SH-SY5Y (cell line): ENCODE measurements around the gene SLC34A3.

ENCODE experiments used
- GATA2 ChIP-seq: IDR thresholded peaks from 2 replicates; pipeline ENCODE4 v1.6.1; 2011; ENCODE audit warnings: mild to moderate bottlenecking, low read depth, low read length
- GATA3 ChIP-seq: IDR thresholded peaks from 2 replicates; pipeline ENCODE4 v1.6.1; 2011; ENCODE audit warnings: low read depth, mild to moderate bottlenecking, low read length, moderate library complexity

DNA sequence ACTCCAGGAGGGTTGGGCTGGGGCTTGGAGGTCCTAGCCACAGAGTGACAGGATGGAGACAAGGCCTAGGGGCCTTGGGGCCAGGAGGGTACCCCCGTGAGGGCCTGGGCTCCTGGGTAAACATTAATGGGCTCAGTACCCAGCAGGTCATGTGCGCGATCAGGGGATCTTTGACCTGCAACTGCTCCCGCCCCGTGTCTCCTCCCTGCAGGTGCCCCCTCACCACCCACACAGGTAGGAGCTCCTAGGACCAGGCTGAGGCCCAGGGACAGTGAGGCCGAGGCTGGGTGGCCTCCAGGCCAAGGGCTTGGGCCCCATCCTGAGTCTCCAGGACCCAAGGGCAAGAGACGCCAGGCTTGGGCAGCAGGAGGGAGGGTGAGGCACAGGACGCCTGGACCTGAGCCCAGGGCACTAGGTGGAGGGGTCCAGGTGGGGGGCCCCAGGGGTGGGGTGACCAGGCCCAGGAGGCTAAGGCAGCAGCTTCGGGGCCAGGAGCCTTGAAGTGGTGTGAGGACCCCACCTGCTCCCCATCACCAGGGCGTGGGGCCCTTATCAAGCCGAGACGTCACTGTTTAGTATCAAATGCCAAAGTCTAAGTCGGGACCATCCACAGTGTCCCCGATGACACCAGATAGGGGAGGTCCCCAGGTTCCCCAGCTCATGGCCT, at the start of gene SLC34A3:
- TF ChIP-seq GATA3 (no peak), GATA2 (no peak)
